ENCODE measurements around the gene SMTN. TPM values are rescaled to one million over a fixed set of nuclear protein-coding genes. Genes with fewer than 3 reads are reported as not detected.
A peak's percentile ranks its signal among the peaks of the same experiment; 100 is the strongest.

The SMTN gene
- total RNA-seq, 1 donor from 2014 or later, result 55.0 TPM

- no peaks in the 10 kb centered on the region for H3K9me3 Mint-ChIP-seq
- H3K36me3 Mint-ChIP-seq (ENCODE audit: low read depth), result no peaks in the 10 kb centered on the region
- peak overlapping the region; percentile 75 for H3K27ac Mint-ChIP-seq (ENCODE audit: unreplicated experiment)
- DNase-seq (ENCODE audit: low read depth, low spot score), result no peak
- TF ChIP-seq CTCF (conservative IDR thresholded peaks at IDR 0.05), result no peak
- peaks cover 47% of the 10 kb centered on the region for H3K4me1 Mint-ChIP-seq
- peaks cover 5% of the 10 kb centered on the region for H3K27me3 Mint-ChIP-seq (ENCODE audit: low read depth)
- peak overlapping the region; percentile 97 for H3K4me3 Mint-ChIP-seq
Measured at GRCh38 chr22:31083923-31084810, 3.0 kb downstream of the SMTN start.

GRCh38 chr22:31084811-31085492, 3.8 kb downstream of the SMTN start:
- H3K27ac Mint-ChIP-seq (ENCODE audit: unreplicated experiment), result peak overlapping the region; percentile 95

GRCh38 chr22:31085493-31085824, 4.3 kb downstream of the SMTN start:
- peak overlapping the region; percentile 95 for H3K27ac Mint-ChIP-seq (ENCODE audit: unreplicated experiment)
- H3K9me3 Mint-ChIP-seq, result no peaks in the 10 kb centered on the region
- peak; percentile 55 for DNase-seq (ENCODE audit: low read depth, low spot score)
- H3K36me3 Mint-ChIP-seq (ENCODE audit: low read depth), result no peaks in the 10 kb centered on the region
- peaks cover 5% of the 10 kb centered on the region for H3K27me3 Mint-ChIP-seq (ENCODE audit: low read depth)
- H3K4me1 Mint-ChIP-seq, result peaks cover 44% of the 10 kb centered on the region
- TF ChIP-seq CTCF (conservative IDR thresholded peaks at IDR 0.05), result no peak
- H3K4me3 Mint-ChIP-seq, result peak overlapping the region; percentile 76

More at GRCh38 chr22:31084811-31085492, 3.8 kb downstream of the SMTN start:
- peaks cover 47% of the 10 kb centered on the region for H3K4me1 Mint-ChIP-seq
- TF ChIP-seq CTCF (conservative IDR thresholded peaks at IDR 0.05), result peak; percentile 93
- DNase-seq (ENCODE audit: low read depth, low spot score), result peak; percentile 85
- H3K36me3 Mint-ChIP-seq (ENCODE audit: low read depth), result no peaks in the 10 kb centered on the region
- H3K4me3 Mint-ChIP-seq, result peak overlapping the region; percentile 97
- H3K27me3 Mint-ChIP-seq (ENCODE audit: low read depth), result peaks cover 5% of the 10 kb centered on the region
- no peaks in the 10 kb centered on the region for H3K9me3 Mint-ChIP-seq

GRCh38 chr22:31085928-31086327, 4.8 kb downstream of the SMTN start:
- Mint-ChIP-seq H3K27ac (ENCODE audit: unreplicated experiment) (peak overlapping the region; percentile 95), H3K4me1 (peaks cover 41% of the 10 kb centered on the region), H3K9me3 (no peaks in the 10 kb centered on the region), H3K27me3 (ENCODE audit: low read depth) (peaks cover 5% of the 10 kb centered on the region), H3K4me3 (peak overlapping the region; percentile 76), H3K36me3 (ENCODE audit: low read depth) (no peaks in the 10 kb centered on the region)
- no peak for DNase-seq (ENCODE audit: low read depth, low spot score)
- no peak for TF ChIP-seq CTCF (conservative IDR thresholded peaks at IDR 0.05)

GRCh38 chr22:31086703-31087330, 5.7 kb downstream of the SMTN start:
- Mint-ChIP-seq H3K4me3 (peak overlapping the region; percentile 76), H3K27ac (ENCODE audit: unreplicated experiment) (no peak overlapping the region), H3K4me1 (peaks cover 34% of the 10 kb centered on the region), H3K36me3 (ENCODE audit: low read depth) (no peaks in the 10 kb centered on the region), H3K9me3 (no peaks in the 10 kb centered on the region), H3K27me3 (ENCODE audit: low read depth) (peaks cover 5% of the 10 kb centered on the region)
- DNase-seq (ENCODE audit: low read depth, low spot score), result no peak
- no peak for TF ChIP-seq CTCF (conservative IDR thresholded peaks at IDR 0.05)

Measured in neural crest cell (in vitro differentiated cells).